ENCODE measurements around the gene KCNQ1. TPM values are rescaled to one million over a fixed set of nuclear protein-coding genes. Genes with fewer than 3 reads are reported as not detected.

The KCNQ1 gene
- total RNA-seq, 1 experiment from 2014 or later = not detected

DNA sequence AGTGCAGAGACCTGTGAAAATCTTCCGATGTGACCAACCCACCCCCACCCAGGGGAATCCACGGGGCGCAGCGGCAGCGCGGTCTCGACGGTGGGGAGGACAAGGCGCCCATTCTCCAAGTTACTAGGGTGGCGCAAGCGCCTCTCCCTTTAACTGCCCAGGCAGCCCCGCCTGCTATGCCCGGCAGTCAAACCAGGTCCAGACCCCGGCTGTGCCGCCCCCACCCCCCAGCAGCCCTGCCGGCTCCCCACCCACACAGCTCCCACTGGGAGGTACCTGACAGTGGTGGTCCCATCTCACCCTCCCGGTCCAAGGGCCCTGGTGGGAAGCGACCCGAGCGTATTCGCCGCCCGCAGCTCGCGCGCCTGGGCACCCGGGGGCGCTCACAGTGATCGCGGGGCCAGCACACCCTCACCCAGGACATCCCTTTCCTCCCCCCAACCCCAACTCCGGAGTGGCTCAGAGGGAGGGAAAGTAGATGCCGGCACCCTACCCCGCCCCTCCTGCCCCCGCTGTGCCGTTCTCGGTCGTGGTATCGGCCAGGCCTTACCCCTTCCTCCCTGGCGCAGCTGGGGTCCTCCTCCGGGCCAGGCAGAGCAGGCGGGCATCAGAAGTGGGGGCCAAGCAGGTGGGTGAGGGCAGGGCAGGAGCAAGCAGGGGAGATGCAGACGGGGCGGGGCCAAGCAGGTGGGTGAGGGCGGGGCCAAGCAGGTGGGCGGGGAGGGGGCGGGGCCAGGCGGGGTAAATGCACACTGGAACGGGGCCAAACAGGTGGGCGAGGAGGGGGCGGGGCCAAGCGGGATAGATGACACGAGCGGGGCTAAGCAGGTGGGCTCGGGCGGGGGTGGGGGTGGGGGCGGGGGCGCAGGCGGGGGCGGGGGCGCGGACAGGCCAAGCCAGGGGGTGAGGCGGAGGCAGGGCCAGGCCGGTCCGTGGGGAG is 657 bp upstream of the KCNQ1 start, which contains the start of gene TRPM5:
Gene TRPM5, minus strand, starts transcription at position 634 of the 940 bp plus-strand sequence. CDS start 21,478 bp downstream, outside the sequence.
- intact Hi-C loops (cut with micrococcal nuclease) = no loop called here

DNA sequence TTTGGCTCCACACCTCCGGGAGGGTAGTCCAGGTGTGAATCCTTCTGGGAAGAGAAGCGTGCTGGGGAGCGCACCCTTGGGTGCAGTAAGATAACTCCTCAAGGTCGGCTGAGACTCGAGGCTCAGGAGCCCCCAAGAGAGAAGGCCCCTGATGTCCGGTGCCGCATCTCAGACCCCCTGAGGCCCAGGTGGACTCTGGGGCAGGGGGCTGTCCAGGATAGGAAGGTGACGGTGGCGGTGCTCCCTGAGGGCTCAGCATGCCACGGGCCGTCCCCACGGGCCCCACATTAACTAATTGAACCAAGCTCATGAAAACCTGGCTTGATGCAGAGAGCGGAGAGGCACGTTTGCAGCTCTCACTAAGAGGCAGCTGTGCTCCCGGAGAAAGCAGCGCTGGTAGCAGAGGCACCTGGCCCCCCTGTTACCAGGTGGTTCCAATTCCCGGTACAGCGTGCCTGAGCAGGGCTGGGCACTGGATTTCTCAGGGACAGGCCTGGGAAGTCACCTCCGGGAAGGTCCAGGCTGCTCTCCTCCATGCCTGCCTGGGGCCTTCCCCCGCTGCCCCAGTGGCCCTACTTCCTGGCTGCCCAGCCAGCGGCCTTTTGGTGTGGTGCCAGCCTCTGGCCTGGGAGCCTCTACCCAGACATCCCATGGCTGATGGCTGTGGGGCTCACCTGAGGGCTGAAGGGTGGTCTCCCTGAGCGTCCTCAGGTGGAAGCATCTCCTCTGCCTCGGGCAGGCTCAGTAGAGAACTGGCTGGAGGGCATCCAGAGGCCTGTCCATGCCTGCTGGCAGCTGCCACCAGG is 1.1 kb downstream of the KCNQ1 start:
- Mint-ChIP-seq H3K27me3 (ENCODE audit: insufficient read depth, unreplicated experiment) (peaks cover 26% of the 10 kb centered on the region), H3K4me3 (ENCODE audit: unreplicated experiment) (no peak overlapping the region), H3K4me1 (ENCODE audit: insufficient read depth, unreplicated experiment) (no peaks in the 10 kb centered on the region), H3K27ac (ENCODE audit: low read depth, unreplicated experiment) (no peak overlapping the region), H3K36me3 (ENCODE audit: insufficient read depth, unreplicated experiment) (no peaks in the 10 kb centered on the region), H3K9me3 (ENCODE audit: unreplicated experiment) (no peaks in the 10 kb centered on the region)
- TF ChIP-seq, protein P1, sequence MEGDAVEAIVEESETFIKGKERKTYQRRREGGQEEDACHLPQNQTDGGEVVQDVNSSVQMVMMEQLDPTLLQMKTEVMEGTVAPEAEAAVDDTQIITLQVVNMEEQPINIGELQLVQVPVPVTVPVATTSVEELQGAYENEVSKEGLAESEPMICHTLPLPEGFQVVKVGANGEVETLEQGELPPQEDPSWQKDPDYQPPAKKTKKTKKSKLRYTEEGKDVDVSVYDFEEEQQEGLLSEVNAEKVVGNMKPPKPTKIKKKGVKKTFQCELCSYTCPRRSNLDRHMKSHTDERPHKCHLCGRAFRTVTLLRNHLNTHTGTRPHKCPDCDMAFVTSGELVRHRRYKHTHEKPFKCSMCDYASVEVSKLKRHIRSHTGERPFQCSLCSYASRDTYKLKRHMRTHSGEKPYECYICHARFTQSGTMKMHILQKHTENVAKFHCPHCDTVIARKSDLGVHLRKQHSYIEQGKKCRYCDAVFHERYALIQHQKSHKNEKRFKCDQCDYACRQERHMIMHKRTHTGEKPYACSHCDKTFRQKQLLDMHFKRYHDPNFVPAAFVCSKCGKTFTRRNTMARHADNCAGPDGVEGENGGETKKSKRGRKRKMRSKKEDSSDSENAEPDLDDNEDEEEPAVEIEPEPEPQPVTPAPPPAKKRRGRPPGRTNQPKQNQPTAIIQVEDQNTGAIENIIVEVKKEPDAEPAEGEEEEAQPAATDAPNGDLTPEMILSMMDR (IDR thresholded peaks at IDR 0.05; ENCODE audit: unreplicated experiment) = no peak
- CTCF ChIA-PET = no interaction called here
- POLR2A ChIA-PET = no interaction called here
- intact Hi-C loops (cut with micrococcal nuclease) = no loop called here
- no TSS peak for BruUV-seq (replicated peaks)
- DNase-seq (ENCODE audit: unreplicated experiment) = no peak

More for the DNA sequence above, 657 bp upstream of the KCNQ1 start, which contains the start of gene TRPM5:
- CTCF ChIA-PET = interaction anchor here (0.6 kb wide), 1 partner anchor 19 kb away, joined by 3 read pairs; no protein-coding TSS in a partner anchor
- no peak within 1 kb of the TSS for H3K27ac Mint-ChIP-seq (ENCODE audit: low read depth, unreplicated experiment)
- no peaks in the 10 kb centered on the region for H3K9me3 Mint-ChIP-seq (ENCODE audit: unreplicated experiment)
- TF ChIP-seq, protein P1 (IDR thresholded peaks at IDR 0.05; ENCODE audit: unreplicated experiment) = no peak
- POLR2A ChIA-PET = no interaction called here
- H3K4me1 Mint-ChIP-seq (ENCODE audit: insufficient read depth, unreplicated experiment) = no peaks in the 10 kb centered on the region
- no peak for DNase-seq (ENCODE audit: unreplicated experiment)
- peaks cover 26% of the 10 kb centered on the region for H3K27me3 Mint-ChIP-seq (ENCODE audit: insufficient read depth, unreplicated experiment)
- no TSS peak for BruUV-seq (replicated peaks)
- no peaks in the 10 kb centered on the region for H3K36me3 Mint-ChIP-seq (ENCODE audit: insufficient read depth, unreplicated experiment)
- no peak within 1 kb of the TSS for H3K4me3 Mint-ChIP-seq (ENCODE audit: unreplicated experiment)

DNA sequence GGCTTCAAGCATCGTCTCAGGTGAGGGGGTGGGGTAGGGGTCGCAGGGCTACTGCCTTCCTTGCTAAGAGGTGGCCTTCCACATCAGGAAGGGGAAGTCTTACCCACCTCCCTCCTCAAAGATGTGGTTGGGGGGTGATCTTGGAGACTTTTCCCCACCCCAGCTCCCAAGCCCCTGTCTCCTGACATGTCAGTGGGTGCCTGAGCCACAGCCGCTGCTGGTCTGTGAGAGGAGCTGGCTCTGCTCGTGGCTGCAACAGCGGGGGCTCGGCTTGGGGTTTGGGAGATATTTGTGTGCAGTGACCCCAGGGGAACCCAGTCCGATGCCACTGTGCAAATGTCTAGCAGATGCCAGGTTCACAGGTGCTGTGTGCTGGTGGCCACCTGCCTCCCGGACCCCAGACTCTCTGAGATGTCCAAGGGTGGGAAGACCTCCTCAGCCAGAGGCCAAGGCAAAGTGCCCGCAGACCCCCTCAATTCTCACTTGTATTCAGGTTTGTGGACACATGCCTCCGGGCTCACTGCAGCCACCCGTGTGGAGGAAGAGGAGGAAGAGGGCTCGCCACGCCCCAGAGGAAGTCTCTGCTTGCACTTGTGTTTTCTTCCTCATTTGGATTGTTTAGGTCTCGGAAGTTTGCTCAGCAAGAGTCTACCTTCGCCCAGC is 1.9 kb downstream of the KCNQ1 start:
- peaks cover 22% of the 10 kb centered on the region for H3K27me3 Mint-ChIP-seq (ENCODE audit: insufficient read depth, unreplicated experiment)
- no TSS peak for BruUV-seq (replicated peaks)
- TF ChIP-seq, protein P1 (IDR thresholded peaks at IDR 0.05; ENCODE audit: unreplicated experiment) = no peak
- H3K4me1 Mint-ChIP-seq (ENCODE audit: insufficient read depth, unreplicated experiment) = no peaks in the 10 kb centered on the region
- no peak for DNase-seq (ENCODE audit: unreplicated experiment)
- intact Hi-C loops (cut with micrococcal nuclease) = no loop called here
- H3K36me3 Mint-ChIP-seq (ENCODE audit: insufficient read depth, unreplicated experiment) = no peaks in the 10 kb centered on the region
- H3K9me3 Mint-ChIP-seq (ENCODE audit: unreplicated experiment) = no peaks in the 10 kb centered on the region
- ChIA-PET POLR2A (no interaction called here), CTCF (no interaction called here)
- no peak overlapping the region for H3K4me3 Mint-ChIP-seq (ENCODE audit: unreplicated experiment)
- no peak overlapping the region for H3K27ac Mint-ChIP-seq (ENCODE audit: low read depth, unreplicated experiment)

Measured in MCF 10A (cell line).